ENCODE results near the gene AGPAT3.

- TF ChIP-seq ZBTB8A (tag by site-specific recombination; IDR thresholded peaks at IDR 0.05) (no peak), CTCF (tag by site-specific recombination; IDR thresholded peaks at IDR 0.05) (no peak), ZNF513 (tag by site-specific recombination; IDR thresholded peaks at IDR 0.05) (no peak), ZNF629 (tag by site-specific recombination; IDR thresholded peaks at IDR 0.05) (no peak), ZNF350 (tag by site-specific recombination; IDR thresholded peaks at IDR 0.05) (no peak), ZFP3 (tag by site-specific recombination; IDR thresholded peaks at IDR 0.05; ENCODE audit: low read depth) (no peak), ZNF639 (tag by site-specific recombination; IDR thresholded peaks at IDR 0.05) (no peak), ZNF24 (tag by site-specific recombination; IDR thresholded peaks at IDR 0.05) (no peak), ZNF324 (tag by site-specific recombination; IDR thresholded peaks at IDR 0.05) (no peak), ATF2 (tag by site-specific recombination; IDR thresholded peaks at IDR 0.05; ENCODE audit: low read depth) (no peak), PBX3 (CRISPR knock-in tag; IDR thresholded peaks at IDR 0.05) (no peak), KLF8 (tag by site-specific recombination; IDR thresholded peaks at IDR 0.05) (no peak)
Measured at GRCh38 chr21:43900078-43900385, 35.0 kb downstream of the AGPAT3 start.
